Measurements from ENCODE around the gene FGD1.

The FGD1 gene

DNA sequence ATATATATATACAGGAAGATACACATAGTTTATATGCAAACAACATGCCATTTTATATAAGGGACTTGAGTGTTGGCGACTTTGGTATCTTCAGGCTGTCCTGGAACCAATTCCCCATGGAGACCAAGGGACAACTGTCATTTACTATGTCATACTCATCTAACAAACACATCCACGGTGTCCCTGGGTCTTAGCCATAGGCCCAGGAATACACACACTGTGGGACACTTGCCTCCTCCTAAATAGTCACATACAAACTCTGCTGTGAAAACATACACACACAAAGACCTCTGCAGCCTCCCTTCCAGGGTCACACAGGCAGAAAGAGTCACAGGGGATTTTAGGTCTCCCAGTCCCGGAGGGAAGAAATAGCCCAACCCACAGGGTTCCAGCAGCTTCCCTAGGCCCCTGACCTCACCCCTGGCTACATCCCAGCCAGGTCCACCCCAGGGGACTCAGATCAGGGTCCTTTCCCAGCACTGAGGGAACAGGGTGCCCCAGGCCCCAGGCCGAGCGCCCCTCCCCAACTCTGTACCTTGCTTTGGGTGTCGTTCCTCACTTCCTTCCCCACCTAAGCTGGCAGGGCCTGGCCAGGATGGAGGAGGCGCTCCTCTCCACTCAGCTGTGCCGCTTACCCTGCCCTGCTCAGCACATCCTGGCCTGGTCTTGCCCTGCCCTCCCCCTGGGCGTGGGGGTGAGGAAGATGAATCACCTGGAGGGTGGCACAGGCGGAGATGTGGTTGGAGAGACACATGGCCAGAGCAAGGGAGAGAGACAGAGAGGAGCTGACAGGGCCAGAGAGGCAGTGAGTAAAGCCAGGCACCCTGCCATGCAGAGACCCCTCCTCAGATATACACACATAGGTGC lies 21.8 kb downstream of the FGD1 start:
- no peak for DNase-seq (ENCODE audit: low read depth)

DNA sequence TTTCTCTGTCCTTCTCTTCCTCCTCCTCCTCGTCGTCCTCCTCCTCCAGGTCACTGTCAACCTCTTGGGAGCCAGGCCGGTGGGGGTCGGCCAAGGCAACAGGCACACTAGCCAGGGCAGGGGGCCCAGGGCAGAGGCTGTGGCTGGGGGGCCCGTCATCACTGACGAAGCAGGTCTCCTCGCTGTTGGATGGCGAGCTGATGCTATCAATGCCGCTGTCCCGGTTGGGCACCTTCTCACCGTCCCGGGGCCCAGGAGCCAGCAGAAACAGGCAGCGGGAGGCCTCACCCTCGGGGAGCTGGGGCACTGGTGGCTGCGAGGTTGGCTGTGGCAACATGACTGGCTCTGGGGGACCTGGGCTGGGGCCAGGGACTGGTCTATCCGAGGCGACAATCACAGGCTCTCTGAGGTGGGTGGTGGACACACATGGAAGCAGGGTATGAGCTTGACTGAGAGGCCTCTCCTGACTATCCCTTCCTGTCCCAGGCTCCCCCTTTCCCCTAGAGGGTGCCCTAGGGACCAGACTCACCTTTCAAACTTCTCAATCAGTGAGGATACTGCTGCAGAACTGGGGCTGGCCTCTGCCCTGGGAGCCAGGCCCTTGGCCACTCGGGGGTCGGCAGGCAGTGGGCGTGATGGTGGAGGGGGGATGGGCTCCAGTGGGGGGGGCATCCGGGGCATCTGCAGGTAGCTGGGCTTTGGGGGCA lies 25.8 kb downstream of the FGD1 start:
- no peak for DNase-seq (ENCODE audit: low read depth)

DNA sequence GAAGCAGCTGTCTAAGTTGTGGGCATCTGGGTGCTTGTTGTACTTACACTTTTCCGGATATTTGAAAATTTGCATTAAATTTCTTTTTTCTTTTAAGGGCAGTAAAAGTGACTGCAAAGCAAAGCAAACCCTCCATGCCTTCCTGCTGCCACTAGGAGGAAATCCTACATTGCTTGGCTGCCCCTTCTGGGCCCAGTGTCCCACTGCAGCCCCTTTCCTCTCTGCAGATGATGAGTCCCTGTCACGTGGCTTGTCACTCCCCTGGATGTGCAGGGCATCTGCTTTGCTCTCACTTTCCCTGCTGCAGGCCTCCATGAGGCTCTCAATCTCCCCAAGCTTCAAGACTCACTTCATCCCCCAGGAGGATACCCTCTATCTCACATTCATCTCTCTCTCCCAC lies 43.1 kb downstream of the FGD1 start:
- DNase-seq (ENCODE audit: low read depth), result no peak

DNA sequence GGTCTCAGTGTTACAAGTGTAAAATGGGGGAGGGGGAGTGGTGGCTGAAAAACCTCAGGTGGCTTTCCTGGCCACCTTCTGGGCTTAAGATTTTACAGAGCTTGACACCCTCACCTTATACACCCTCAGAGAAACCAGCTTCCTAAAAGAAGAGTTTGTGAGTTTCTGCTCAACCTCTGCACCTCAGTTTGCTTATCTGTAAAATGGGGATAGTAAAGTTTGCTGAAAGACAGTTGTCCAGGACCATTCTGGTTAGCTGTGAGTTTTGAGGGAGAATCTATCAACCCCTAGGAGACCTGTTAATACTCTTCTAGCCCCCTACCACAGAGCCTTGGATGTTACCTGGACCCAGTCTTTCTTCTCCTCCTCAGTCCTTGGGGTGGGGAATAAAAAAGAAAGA lies 46.1 kb downstream of the FGD1 start:
- DNase-seq (ENCODE audit: low read depth), result no peak

DNA sequence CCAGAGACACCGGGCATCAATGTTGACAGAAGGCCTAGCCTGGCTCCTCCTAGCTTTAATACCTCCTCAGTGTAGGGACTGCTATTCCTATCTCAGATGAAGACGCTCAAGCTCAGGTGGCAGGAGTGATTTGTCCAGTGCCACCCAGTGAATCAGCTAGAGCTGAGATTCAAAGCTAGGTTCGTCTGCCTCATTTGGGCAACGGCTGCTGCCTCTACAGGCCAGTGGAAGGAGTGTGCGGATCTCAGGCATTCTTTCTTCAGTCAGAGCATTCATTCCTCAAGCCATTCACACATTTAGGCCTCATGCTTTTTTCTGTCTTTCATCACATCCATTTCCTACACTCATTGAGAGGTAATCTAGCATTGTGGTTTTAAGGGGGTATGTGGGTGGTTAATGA lies 48.6 kb downstream of the FGD1 start:
- no peak for DNase-seq (ENCODE audit: low read depth)

DNA sequence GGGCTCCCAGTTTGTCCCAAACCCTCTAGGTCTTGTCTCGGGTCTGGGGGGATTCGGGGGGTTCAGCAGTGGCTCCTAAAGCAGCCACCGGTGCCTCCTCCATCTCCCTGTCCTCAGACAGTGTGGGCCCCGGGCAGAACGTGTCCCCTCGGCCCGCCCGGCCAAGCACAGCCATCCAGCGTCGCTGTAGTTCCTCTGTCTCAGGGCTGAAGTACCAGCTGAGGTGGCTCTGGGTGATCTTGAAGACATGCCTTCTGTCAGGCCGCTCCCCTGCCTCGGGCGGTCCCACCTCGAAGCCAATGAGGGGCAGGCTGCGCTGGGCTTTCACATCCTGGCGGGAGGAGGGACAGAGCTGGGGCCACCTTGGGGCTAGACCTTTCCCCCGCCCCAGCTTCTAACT lies 50.0 kb downstream of the FGD1 start:
- no peak for DNase-seq (ENCODE audit: low read depth)

DNA sequence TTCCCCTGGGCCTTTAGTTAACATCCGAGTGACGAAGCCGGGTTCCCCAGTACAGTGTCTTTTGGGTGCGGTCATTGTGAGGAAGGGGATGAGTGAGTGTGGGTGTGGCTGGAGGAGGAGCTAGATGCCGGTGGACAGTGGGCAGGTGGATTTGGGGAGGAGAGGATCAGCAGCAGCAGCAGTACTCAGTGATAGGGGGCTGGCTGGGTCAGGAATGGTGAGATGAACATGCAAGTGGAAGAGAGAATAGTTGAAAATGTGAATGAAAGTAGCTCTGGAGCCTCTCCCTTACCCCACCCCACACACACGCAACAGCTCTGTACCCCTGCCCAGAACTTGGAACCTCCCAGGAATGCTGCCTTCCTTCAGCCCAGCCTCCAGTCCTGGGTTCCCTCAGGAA lies 51.3 kb downstream of the FGD1 start:
- DNase-seq (ENCODE audit: low read depth), result no peak

DNA sequence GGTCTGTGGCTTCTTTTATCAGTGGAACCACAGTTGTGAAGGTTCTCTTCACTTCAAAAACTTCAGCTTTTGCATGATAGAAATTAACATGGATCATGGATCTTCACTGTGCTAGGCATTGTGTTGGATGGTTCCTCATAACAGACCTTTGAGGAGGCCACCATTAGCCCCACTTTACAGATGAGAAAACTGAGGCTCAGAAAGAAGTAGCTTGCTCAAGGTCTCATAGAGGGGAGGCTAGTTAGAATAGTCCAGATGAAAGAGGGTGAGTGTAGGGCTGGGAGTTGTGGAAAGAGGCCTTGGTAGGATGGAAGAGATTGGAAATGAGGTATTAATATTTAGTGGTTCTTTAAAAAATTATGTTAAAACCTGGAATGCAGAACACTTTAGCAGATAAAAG lies 53.2 kb downstream of the FGD1 start:
- no peak for DNase-seq (ENCODE audit: low read depth)

DNA sequence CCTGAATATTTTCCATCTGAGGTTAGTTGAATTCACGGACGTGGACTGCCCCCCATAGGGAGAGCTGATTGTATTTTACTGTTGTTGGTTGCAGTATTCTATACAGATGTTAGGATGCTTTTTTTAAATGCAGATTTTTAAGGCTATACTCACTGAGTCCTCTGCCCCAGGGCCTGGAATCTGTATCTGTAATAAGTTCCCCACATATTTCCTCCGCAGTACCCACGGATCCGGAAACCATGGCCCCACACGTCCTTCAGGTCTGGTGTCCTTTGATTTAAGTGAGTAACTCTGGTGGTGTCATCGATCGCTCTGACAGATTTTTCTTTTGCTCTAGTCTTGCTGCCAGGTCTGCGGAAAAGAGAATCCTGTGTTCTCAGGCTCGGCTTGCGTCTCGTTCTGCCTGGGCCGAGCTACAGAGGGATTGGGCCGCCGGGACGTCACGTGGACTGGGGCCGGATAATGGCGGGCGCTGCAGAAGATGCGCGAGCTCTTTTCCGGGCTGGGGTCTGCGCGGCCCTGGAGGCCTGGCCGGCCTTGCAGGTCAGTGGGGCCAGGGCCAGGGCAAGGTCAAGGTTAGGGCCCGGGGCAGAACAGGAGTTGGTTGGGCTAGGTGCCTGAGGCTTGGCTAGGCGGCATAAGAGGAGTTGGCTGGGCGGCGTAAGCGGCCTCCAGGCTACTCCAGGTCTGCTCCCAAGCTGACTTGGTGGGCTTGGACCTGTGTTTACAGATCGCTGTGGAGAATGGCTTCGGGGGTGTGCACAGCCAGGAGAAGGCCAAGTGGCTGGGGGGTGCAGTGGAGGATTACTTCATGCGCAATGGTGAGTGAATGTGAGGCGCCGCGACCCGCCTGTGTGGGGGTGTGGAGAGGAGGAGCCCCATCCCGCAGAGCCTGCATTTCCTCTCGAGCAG lies 55.8 kb downstream of the FGD1 start, which contains the start of gene TSR2:
TSR2 (plus strand) TSS at position 445 of the 912 bp plus-strand sequence; CDS start at position 463, 18 bp downstream.
- peak; percentile 69 for DNase-seq (ENCODE audit: low read depth)

DNA sequence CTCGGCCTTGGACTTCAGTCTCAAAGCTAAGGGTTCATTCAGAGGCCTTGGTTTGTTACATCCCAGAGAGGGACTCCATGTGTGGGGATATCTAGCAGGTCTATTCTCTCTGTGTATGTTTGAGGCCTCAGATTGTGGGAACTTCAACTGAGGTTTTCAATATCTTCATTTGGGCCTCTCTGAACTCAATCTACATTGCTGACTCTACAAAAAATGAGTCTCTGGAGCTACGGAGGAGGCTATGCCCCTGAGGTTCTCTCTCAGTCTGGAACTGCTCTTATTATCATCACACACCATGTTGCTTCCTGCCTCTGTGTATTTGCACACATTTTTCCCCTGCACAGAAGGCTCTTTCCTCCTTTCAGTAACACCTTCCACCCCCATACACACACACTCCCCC lies 60.9 kb downstream of the FGD1 start:
- no peak for DNase-seq (ENCODE audit: low read depth)

DNA sequence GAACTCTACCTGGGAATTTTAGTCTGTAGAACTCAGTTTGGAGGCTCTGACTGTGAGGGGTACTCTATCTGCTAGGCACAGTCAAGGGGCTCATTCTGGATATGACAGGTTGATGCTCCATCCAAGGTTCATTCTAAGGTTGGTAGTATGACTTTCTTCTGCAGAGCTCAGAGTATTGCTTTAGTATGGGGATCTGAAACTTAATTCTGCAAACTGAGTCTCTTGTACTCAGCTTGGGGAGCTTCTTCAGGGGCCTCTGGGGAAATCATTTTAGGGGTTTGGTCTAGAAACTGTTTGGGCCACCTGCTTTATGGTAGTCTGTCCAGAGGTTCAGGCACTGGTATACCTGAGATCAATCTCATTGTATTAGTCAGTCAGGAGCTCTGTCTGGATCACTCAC lies 65.5 kb downstream of the FGD1 start:
- DNase-seq (ENCODE audit: low read depth), result no peak

DNA sequence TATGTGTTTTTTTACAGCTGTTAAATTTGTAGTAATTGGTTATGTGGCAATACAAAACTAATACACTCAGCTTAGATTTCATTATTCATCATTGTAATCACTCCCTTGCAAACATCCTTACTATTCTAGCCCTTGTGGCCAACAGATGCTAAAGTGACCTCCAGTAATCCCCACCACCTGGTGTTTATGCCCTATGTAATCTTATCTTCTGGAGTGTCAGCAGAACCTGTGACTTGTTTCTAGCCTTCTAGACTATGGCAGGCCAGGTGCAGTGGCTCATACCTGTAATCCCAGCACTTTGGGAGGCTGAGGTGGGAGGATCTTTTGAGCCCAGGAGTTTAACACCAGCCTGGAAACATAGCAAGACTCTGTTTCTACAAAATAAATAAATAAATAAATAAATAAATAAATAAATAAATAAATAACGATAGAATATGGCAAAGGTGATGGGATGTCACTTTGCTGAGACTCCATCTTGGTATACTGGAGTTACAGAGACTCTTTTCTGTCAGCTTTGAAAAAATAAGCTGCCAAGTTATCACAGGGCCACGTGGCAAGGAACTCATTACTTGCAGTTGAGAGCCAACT lies 68.1 kb downstream of the FGD1 start:
- no peak for DNase-seq (ENCODE audit: low read depth)

DNA sequence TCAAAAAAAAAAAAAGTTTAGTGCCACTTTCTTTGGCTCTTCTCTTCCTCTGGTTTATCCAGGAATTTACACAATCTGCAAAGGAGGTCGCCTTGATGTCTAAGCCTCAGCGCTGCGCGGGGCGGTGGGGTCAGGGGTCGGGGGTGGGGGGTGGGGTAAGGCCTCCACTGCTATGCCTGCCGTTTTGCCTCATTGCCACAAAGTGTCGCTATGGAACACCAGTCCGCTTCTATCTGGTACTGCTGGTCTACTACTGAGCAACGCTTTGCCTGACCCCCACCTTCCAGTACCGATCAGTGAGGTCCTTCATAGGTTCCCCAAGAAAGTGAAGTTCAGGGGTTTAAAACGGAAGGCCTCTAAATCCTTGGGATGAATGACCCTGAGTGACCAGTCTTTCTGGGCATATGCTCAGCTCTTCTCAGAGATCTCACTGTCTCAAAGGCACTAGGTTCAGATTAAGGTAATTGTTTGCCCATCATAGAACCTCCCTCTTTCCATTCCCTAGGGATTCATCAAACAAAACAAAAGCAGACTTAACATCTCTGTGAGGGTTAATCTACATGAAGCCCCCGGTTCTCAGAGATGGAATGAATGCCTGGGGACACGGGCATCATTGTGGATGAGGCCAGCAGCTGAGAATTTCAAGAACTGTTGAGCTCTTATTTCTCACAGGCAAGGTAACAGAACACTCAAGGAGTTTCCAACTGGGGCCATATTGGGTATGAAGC lies 72.7 kb downstream of the FGD1 start:
- no peak for DNase-seq (ENCODE audit: low read depth)

DNA sequence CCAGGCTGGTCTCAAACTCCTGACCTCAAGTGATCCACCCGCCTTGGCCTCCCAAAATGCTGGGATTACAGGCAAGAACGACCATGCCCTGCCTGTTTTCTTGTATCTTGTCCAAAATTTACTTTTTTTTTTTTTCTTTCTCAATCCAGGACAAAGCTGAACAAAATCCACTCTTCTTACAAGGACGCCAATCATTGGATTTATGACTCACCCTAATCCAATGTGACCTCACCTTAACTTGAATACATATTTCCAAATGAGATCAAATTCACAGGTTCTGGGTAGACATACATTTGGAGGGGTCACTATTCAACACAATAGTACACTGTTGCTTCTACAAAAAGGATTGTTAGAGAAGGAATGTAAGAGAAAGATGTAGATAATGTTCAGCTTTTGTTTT lies 73.9 kb downstream of the FGD1 start:
- no peak for DNase-seq (ENCODE audit: low read depth)

DNA sequence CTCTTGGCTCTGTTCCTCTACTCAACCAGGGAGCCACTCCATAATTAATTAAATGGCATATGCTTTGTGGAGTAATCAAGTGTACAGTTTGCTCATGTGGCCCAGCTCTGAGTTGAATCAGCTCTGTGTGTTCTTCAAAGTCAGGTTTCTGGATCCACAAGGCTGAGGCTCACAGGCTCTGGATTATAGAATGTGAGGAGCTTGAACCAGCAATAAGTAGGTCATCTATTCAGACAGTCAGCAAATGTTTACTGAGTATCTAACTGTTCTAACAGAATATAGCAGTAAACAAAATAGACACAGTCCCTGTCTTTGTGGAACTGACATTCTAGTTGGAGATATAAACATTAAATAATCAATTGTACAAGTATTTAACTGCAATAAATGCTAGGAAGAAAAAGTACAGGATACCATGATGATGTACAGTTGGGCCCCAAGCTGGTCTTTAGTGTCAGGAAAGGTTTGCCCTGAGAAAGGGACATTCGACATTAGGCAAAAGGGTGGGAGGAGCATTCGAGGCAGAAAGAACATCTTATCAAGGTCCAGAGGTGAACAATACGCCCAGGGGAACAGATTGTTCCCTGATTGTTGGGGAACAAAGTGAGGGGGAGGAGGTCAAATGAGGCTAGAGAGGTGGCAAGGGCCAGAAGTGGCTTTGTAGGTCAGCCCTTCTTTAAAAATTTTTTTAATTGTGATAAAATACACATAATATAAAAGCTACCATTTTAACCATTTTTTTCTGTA lies 76.3 kb downstream of the FGD1 start:
- no peak for DNase-seq (ENCODE audit: low read depth)

DNA sequence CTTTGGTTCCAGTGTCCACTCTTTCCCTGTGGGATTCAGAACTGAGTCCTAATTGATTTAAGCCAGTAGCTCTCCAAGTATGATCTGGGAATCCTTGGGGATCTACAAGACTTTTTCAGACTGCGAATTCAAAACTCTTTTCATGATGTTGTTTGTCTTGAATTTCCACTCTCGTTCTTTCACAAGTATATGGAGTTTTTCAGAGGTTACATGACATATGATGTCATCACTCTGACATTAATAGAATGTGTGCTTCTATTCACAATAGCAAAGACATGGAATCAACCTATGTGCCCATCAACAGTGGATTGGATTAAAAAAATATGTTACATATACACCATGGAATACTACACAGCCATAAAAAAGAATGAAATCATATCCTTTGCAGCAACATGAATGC lies 79.1 kb downstream of the FGD1 start:
- DNase-seq (ENCODE audit: low read depth), result no peak

DNA sequence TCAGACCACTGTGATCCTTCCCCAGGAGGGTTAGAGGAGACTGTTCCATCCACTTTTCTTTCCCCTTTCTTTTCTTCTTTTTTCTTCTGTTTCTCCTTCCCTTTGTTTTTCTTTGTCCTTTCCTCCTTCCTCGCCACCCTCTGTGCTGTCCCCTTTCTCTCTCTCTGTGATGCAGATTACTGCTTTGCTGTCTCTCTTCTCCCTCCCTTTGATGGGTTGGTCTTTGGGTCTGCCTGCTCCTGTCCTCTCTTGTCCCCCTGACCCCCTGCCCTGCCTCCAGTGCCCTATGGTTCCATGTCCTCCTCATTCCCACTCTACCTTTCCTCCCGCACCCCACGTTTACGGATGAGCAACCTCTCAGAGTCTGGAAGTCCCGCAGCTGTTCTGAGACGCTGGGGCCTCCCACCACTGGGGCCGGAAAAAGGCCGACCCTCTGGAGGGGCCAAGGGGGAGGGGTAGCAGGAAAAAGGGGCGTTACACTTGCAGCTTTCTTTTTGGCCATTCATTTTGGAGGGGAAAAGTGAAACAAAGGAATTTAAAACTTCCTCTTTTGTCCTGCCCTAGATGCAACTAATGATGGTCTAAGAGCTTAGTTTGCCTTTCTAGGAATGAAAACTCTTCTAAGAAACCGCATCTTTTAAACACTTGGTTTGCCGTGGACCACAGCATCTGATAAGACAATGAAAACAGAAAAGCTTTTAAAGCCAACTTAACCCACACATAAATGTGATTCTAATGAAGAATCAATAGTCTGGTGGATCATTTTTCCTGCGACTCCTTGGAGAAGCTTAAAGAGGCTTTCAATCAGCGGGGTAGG lies 80.3 kb downstream of the FGD1 start:
- DNase-seq (ENCODE audit: low read depth), result no peak

DNA sequence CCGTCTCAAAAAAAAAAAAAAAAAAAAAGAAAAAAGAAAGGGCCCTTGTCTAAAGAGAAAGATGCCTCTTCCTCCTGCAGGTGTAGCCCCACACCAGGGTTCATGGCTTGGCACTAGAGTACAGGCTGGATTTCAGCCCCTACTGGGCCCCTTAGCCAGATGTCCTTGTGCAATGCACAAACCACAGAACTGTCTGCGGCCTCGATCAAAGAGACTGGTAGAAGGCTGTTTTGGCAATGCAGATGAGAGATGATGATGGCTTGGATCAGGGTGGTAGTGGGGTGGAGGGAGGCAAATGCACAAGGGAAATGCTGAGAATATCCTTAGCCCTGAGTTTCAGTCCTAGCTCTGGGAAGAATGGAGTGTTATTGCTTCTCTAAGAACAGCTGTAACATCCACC lies 82.3 kb downstream of the FGD1 start:
- no peak for DNase-seq (ENCODE audit: low read depth)

DNA sequence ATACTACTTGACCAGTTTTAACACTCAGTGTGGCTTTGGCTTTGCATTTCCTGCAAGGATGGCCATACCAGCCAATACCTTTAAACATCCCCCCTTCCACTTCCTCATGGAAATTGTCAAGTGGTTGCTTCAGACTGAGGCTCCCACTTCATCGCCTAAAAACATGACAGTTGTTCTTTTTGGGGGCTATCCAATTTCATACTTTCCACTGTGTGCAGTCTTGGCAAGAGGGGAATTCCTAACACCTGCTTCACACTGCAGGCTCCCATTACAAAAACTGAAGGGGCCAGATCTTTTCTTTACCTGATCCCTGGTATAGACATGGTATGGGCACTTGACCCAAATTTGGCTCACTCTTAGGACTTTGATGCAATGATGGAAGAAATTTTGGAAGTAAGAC lies 84.3 kb downstream of the FGD1 start:
- DNase-seq (ENCODE audit: low read depth), result no peak

DNA sequence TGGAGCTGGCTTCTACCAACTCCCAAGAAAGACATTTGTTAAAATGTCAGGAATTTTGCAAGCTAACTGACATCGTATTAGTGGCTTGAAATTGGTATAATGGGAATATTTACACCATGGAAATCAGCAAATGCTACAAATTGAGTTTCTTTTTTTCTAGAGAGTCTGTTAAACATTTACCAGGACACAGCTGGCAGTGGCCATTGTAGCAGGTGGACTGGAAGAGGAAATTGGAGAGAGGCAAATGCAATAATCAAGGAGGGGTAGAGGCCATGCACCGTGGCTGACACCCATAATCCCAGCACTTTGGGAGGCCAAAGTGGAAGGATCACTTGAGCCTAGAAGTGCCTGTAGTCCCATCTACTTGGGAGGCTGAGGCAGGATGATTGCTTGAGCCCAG lies 88.8 kb downstream of the FGD1 start:
- DNase-seq (ENCODE audit: low read depth), result no peak
